Spleen (tissue), 11 donors: ENCODE measurements around the gene THSD4. TPM values are rescaled to one million over a fixed set of nuclear protein-coding genes. Genes with fewer than 3 reads are reported as not detected.

ENCODE experiments used
- DNase-seq: peaks from one replicate; pipeline ENCODE4 v3.0.0-alpha.2; 2020
- H3K27ac ChIP-seq, 8 donors: fragments of 200-600 bp; sonication (generic) in 7 of 8; 1 replicate in 4 of 8; 2 replicates in 4 of 8; pipeline versions ENCODE4 v1.5.0 to v1.8.0; 2016 to 2021; ENCODE audit warnings: inconsistent platforms in 4 of 8, mild to moderate bottlenecking in 4 of 8, moderate library complexity in 1 of 8
- H3K27me3 ChIP-seq, 7 donors: fragments of 200-600 bp; sonication (generic) in 6 of 7; replicated peaks in 1 of 7; 1 replicate in 4 of 7; 2 replicates in 3 of 7; pipeline versions ENCODE4 v1.5.0 to v1.8.0; 2016 to 2021; ENCODE audit warnings: inconsistent platforms in 3 of 7, mild to moderate bottlenecking in 1 of 7
- H3K36me3 ChIP-seq, 6 donors: fragments of 200-600 bp; sonication (generic) in 5 of 6; 1 replicate in 4 of 6; 2 replicates in 2 of 6; pipeline versions ENCODE4 v1.5.0 to v1.8.0; 2016 to 2021; ENCODE audit warnings: inconsistent platforms in 2 of 6
- H3K4me1 ChIP-seq, 6 donors: fragments of 200-600 bp; sonication (generic) in 5 of 6; 1 replicate in 3 of 6; 2 replicates in 3 of 6; pipeline versions ENCODE4 v1.5.0 to v1.8.0; 2016 to 2021; ENCODE audit warnings: inconsistent platforms in 3 of 6
- H3K4me3 ChIP-seq, 8 donors: fragments of 200-600 bp; sonication (generic) in 7 of 8; 1 replicate in 4 of 8; 2 replicates in 4 of 8; pipeline versions ENCODE4 v1.5.0 to v1.8.0; 2016 to 2021; ENCODE audit warnings: inconsistent platforms in 4 of 8, mild to moderate bottlenecking in 4 of 8, moderate library complexity in 2 of 8
- H3K9me3 ChIP-seq, 8 donors: fragments of 200-600 bp; sonication (generic) in 7 of 8; 1 replicate in 4 of 8; 2 replicates in 4 of 8; pipeline versions ENCODE4 v1.5.0 to v1.8.0; 2016 to 2021; ENCODE audit warnings: inconsistent platforms in 4 of 8
- POLR2A ChIP-seq, 3 donors: fragments of 450-650 bp; IDR thresholded peaks; one replicate each; pipeline ENCODE4 v1.5.1; 2017; ENCODE audit warnings: antibody characterized with exemption in 3 of 3, mild to moderate bottlenecking in 1 of 3
- POLR2AphosphoS5 ChIP-seq, 3 donors: sonication (generic); formaldehyde crosslinking; IDR thresholded peaks; one replicate each; pipeline ENCODE4 v1.5.1; 2017; ENCODE audit warnings: antibody characterized with exemption in 3 of 3
- WGBS, 5 donors: extraction: QIAGEN DNeasy Blood & Tissue Kit in 3 of 5; methylation state at CpG; one replicate each; pipeline versions ENCODE4 v1.1.5 to v1.1.7; 2013 to 2018; 5-methylcytosine and 5-hydroxymethylcytosine counted together
- intact Hi-C: fragments of 100-400 bp; cut with DNase I; formaldehyde crosslinking; loops from one replicate; pipeline ENCODE4 v1.15.0; 2023; ENCODE audit warnings: low total_unique reads
- polyA plus RNA-seq, 3 donors: library from polyadenylated mRNA; stranded (reverse); fragments of 200-250 nt; gene quantifications; one replicate each; pipeline ENCODE4 v1.2.1, GENCODE V29; 2013
- total RNA-seq, 7 donors: library from RNA; depleted of rRNA in 3 of 7; stranded (reverse); fragments of >200 nt in 3 of 7; fragmentation: NEBNext Ultra II Directional in 4 of 7; extraction: Animal tissue kit (Norgen Biotek cat#: 25700) in 4 of 7; gene quantifications; one replicate each; pipeline versions ENCODE4 v1.1.0 to v1.2.1, GENCODE V29; 2016 to 2021
- TF ChIP-seq, protein P1 (sequence below), 11 experiments: fragments of 200-600 bp in 7 of 11; fragments of 450-650 bp in 4 of 11; sonication (generic) in 4 of 11; IDR thresholded peaks in 8 of 11; conservative IDR thresholded peaks in 3 of 11; 1 replicate in 7 of 11; 2 replicates in 4 of 11; pipeline versions ENCODE4 v1.4.0 to v1.8.0; 2016 to 2021; ENCODE audit warnings: antibody characterized with exemption in 11 of 11, inconsistent platforms in 4 of 11, mild to moderate bottlenecking in 1 of 11
- donor health status: healthy with polysubstance abuse.
- donor health status: DM: no; HTN: no; CAD: no; lungs with moderate emphysema.
- donor health status: DM: no; HTN: no; CAD: no.
- donor health status: Bipolar disorder and iron deficiency.
- donor health status: healthy.
- donor health status: DM: no; HTN: no; CAD: no.
- donor health status: DM: yes; HTN: yes; CAD: no.

THSD4 gene
- total and polyA plus RNA-seq, 10 donors = 0.29 to 11.3 (median 3.4) TPM

GRCh38 chr15:71687902-71688508, 572.7 kb downstream of the THSD4 start:
- Histone ChIP-seq H3K4me3 (no peak overlapping the region), H3K27ac (no peak overlapping the region), H3K36me3 (no peaks in the 10 kb centered on the region), H3K9me3 (peaks cover 0 to 8% (median 0%) of the 10 kb centered on the region in 8 donors), H3K27me3 (peaks cover 0 to 6% (median 0%) of the 10 kb centered on the region in 7 donors), H3K4me1 (no peaks in the 10 kb centered on the region)
- TF ChIP-seq, protein P1, sequence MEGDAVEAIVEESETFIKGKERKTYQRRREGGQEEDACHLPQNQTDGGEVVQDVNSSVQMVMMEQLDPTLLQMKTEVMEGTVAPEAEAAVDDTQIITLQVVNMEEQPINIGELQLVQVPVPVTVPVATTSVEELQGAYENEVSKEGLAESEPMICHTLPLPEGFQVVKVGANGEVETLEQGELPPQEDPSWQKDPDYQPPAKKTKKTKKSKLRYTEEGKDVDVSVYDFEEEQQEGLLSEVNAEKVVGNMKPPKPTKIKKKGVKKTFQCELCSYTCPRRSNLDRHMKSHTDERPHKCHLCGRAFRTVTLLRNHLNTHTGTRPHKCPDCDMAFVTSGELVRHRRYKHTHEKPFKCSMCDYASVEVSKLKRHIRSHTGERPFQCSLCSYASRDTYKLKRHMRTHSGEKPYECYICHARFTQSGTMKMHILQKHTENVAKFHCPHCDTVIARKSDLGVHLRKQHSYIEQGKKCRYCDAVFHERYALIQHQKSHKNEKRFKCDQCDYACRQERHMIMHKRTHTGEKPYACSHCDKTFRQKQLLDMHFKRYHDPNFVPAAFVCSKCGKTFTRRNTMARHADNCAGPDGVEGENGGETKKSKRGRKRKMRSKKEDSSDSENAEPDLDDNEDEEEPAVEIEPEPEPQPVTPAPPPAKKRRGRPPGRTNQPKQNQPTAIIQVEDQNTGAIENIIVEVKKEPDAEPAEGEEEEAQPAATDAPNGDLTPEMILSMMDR (IDR thresholded peaks at IDR 0.05 in 8 of 11, conservative IDR thresholded peaks at IDR 0.05 in 3 of 11) = no peak
- TF ChIP-seq POLR2AphosphoS5 (IDR thresholded peaks at IDR 0.05) (no peak), POLR2A (IDR thresholded peaks at IDR 0.05) (no peak)
- WGBS, 5 donors = 84 to 95% (median 91%) methylated on average over 2 of the region's 2 CpGs
- DNase-seq = no peak
- intact Hi-C loops = no loop called here

DNA sequence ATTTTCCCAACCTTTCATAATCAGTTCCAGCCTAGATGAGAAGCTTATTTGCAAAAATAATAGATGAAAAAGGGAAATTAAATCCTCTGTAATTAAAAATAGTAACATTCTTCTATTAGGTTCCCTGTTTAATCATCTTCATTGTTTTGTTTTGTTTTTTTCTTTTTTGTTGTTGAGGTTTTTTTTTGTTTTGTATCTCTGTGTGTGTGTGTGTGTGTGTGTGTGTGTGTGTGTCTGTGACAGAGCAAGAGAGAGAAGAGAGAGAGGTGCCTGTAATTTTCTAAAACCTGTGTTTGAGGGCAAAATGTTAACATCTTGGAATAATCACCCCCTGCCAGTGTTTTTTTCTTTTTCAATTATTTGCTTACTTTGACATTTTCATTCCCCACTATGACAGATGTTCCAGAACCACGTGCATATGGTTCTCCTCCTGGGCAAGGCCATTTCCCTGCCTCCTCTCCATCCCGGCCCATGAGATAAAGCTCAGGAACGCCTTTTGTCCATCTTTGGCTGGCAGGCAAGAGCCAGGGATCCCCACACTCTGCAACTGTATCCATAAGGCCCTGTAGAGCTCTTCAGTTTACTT, 573.3 kb downstream of the THSD4 start:
- peaks cover 0 to 8% (median 0%) of the 10 kb centered on the region in 8 donors for H3K9me3 ChIP-seq
- intact Hi-C loops = no loop called here
- 62 to 72% (median 68%) methylated on average over 3 of the region's 3 CpGs for WGBS, 5 donors
- H3K36me3 ChIP-seq = no peaks in the 10 kb centered on the region
- DNase-seq = no peak
- no peak overlapping the region for H3K27ac ChIP-seq
- H3K4me3 ChIP-seq = no peak overlapping the region
- peaks cover 0 to 6% (median 0%) of the 10 kb centered on the region in 7 donors for H3K27me3 ChIP-seq
- no peaks in the 10 kb centered on the region for H3K4me1 ChIP-seq
- TF ChIP-seq POLR2A (IDR thresholded peaks at IDR 0.05) (no peak), POLR2AphosphoS5 (IDR thresholded peaks at IDR 0.05) (no peak)
- TF ChIP-seq, protein P1 (IDR thresholded peaks at IDR 0.05 in 8 of 11, conservative IDR thresholded peaks at IDR 0.05 in 3 of 11) = no peak

- Histone ChIP-seq H3K9me3 (peaks cover 0 to 8% (median 0%) of the 10 kb centered on the region in 8 donors), H3K4me1 (no peaks in the 10 kb centered on the region), H3K27ac (no peak overlapping the region), H3K27me3 (peaks cover 0 to 6% (median 0%) of the 10 kb centered on the region in 7 donors), H3K36me3 (no peaks in the 10 kb centered on the region), H3K4me3 (no peak overlapping the region)
- DNase-seq = no peak
- TF ChIP-seq, protein P1 (IDR thresholded peaks at IDR 0.05 in 8 of 11, conservative IDR thresholded peaks at IDR 0.05 in 3 of 11) = no peak
- TF ChIP-seq POLR2A (IDR thresholded peaks at IDR 0.05) (no peak), POLR2AphosphoS5 (IDR thresholded peaks at IDR 0.05) (no peak)
- intact Hi-C loops = no loop called here
- 85 to 97% (median 95%) methylated on average over 3 of the region's 3 CpGs for WGBS, 5 donors
These were observed 575.8 kb downstream of the THSD4 start for GRCh38 chr15:71691081-71691457.
